Measurements from ENCODE around the gene APAF1.

APAF1 gene

DNA sequence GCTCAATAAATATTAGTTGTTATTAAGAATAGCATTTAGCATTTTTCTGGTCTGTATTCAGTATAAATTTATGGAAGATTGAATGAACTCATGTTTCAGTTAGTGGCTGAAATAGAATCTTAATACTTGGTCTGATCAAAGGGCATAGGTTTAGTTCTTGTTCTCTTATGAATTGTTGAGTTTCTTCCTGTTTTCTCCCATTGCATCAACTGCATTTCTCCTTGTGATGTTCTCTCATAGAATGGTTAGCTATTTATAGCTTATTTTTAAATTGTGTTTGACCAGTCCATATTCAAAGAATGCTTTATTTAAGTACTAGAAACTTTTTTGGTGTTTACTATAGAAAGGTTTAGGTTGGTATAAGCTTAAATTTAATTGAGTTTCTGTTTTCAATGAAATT, 29.8 kb downstream of the APAF1 start:
- no peak overlapping the region for H3K4me3 ChIP-seq
- DNase-seq, result no peak
- TF ChIP-seq, protein P1, sequence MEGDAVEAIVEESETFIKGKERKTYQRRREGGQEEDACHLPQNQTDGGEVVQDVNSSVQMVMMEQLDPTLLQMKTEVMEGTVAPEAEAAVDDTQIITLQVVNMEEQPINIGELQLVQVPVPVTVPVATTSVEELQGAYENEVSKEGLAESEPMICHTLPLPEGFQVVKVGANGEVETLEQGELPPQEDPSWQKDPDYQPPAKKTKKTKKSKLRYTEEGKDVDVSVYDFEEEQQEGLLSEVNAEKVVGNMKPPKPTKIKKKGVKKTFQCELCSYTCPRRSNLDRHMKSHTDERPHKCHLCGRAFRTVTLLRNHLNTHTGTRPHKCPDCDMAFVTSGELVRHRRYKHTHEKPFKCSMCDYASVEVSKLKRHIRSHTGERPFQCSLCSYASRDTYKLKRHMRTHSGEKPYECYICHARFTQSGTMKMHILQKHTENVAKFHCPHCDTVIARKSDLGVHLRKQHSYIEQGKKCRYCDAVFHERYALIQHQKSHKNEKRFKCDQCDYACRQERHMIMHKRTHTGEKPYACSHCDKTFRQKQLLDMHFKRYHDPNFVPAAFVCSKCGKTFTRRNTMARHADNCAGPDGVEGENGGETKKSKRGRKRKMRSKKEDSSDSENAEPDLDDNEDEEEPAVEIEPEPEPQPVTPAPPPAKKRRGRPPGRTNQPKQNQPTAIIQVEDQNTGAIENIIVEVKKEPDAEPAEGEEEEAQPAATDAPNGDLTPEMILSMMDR (IDR thresholded peaks at IDR 0.05), result no peak
- intact Hi-C loops (cut with DNase I; ENCODE audit: low total_unique reads), result no loop called here
- no peaks in the 10 kb centered on the region for H3K27me3 ChIP-seq
- peaks cover 38 to 76% (median 47%) of the 10 kb centered on the region in 3 donors for H3K36me3 ChIP-seq
- H3K9me3 ChIP-seq, result no peaks in the 10 kb centered on the region
- no peaks in the 10 kb centered on the region for H3K4me1 ChIP-seq
- no peak overlapping the region for H3K27ac ChIP-seq

DNA sequence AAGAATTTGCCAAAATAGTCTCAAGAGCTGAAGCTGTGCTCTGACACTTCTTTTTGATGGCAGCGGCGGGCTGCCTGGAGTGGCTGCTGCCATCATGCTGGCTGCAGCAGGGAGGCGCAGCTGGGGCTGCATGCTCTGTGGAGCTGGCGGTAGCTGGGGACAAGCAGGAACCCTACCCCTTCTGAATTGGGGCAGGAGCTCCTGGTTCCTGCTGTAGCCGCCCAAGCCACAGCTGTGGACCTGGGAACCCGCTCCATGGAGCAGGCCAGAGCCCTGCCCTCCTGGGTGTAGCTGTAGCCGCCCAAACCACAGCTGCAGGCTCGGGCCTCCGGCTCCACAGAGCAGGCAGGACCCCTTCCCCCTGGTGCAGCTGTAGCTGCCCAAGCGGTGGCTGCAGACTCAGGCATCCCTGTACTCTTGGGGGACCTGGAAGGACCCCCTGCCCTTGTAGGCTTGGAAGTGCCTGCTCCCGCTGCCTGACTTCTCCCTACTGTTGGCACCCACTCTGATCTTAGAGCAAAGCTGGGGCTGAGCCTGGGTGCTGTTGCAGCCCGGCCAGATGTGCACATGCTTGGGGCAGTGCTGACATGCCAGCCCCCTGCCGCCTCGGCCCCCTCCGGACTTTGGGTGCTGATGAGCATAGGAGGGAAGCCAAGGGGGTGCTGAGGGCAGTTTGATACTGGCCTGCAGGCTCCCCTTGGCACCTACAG, 33.3 kb downstream of the APAF1 start:
- no peak overlapping the region for H3K27ac ChIP-seq
- H3K36me3 ChIP-seq, result peaks cover 50 to 88% (median 69%) of the 10 kb centered on the region in 3 donors
- H3K4me3 ChIP-seq, result no peak overlapping the region
- H3K27me3 ChIP-seq, result no peaks in the 10 kb centered on the region
- H3K4me1 ChIP-seq, result no peaks in the 10 kb centered on the region
- TF ChIP-seq, protein P1 (IDR thresholded peaks at IDR 0.05), result no peak
- DNase-seq, result no peak
- intact Hi-C loops (cut with DNase I; ENCODE audit: low total_unique reads), result no loop called here
- H3K9me3 ChIP-seq, result no peaks in the 10 kb centered on the region

DNA sequence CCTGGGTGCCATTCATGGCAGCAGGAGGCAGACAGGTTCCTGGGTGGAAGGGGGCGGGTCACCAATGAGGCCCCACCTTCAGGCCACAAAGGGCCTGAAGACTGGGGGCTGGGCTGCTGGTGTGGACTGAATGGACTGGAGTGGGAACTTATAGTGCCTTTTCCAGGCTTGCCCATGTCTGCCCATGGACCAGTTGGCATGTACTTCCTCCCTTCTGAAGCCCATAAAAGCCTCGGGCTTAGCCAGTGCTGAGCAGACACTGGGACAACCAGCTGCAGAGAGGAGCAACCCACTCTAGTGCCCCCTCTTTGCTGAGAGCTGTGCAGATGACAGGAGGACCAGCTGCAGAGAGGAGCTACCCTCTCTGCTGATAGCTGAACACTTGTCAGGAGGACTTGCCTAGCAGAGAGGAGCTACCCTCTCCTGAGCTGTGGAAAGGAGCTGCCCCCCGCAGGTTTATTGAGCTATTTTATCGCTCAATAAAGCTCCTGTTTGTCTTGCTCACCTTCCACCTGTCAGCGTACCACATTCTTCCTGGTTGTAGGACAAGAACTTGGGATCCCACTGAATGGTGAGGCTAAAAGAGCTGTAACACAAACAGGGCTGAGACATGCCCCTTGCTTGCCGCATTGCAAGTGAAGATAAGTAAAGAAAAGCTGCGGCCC, 34.0 kb downstream of the APAF1 start:
- H3K4me1 ChIP-seq, result no peaks in the 10 kb centered on the region
- intact Hi-C loops (cut with DNase I; ENCODE audit: low total_unique reads), result no loop called here
- no peaks in the 10 kb centered on the region for H3K9me3 ChIP-seq
- TF ChIP-seq, protein P1 (IDR thresholded peaks at IDR 0.05), result no peak
- no peaks in the 10 kb centered on the region for H3K27me3 ChIP-seq
- no peak overlapping the region for H3K27ac ChIP-seq
- H3K36me3 ChIP-seq, result peaks cover 57 to 88% (median 69%) of the 10 kb centered on the region in 3 donors
- H3K4me3 ChIP-seq, result no peak overlapping the region
- DNase-seq, result no peak

DNA sequence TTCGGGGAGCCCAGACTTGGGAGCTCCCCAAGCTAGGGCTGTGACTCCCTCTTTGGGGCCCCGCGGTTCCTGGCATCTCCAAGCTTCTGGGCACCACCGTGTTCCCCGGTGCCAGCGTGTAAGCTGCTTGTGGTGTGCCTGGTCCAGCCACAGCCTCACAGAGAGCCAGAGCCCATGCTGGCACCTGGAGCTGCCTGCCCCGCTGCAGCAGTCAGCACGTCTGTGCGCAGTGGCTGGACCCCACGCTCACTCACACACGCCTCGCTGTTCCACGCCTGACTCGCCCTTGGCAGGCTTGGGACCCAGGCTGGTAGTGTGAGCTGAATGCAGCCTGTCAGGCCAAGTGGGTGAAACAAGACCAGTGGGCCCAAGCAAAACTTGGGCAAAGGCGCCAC, 34.5 kb downstream of the APAF1 start:
- no peaks in the 10 kb centered on the region for H3K9me3 ChIP-seq
- intact Hi-C loops (cut with DNase I; ENCODE audit: low total_unique reads), result no loop called here
- H3K27me3 ChIP-seq, result no peaks in the 10 kb centered on the region
- H3K4me3 ChIP-seq, result no peak overlapping the region
- no peak overlapping the region for H3K27ac ChIP-seq
- no peak for DNase-seq
- H3K36me3 ChIP-seq, result peaks cover 61 to 90% (median 70%) of the 10 kb centered on the region in 3 donors
- no peaks in the 10 kb centered on the region for H3K4me1 ChIP-seq
- TF ChIP-seq, protein P1 (IDR thresholded peaks at IDR 0.05), result no peak

DNA sequence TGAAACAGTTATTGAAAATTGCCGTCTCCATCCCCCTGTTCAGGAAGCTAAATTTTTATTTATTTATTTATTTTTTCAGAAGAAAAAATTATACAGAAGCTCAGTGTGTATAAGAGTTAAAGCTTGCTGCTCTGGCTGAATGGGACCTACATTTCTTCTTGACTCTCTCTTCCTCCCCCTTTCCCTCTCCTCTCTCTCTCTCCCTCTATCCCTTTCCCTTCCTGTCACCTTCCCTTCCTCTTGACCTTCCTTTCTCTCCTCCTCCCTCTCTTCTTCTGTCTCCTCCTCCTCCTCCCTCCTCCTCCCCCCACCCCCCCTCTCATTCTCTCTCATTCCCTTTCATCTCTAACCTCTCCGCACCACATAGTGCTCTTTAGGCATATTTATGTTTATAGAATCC, 39.1 kb downstream of the APAF1 start:
- peaks cover 83 to 93% (median 84%) of the 10 kb centered on the region in 3 donors for H3K36me3 ChIP-seq
- H3K27me3 ChIP-seq, result no peaks in the 10 kb centered on the region

More for the DNA sequence above, 39.1 kb downstream of the APAF1 start:
- intact Hi-C loops (cut with DNase I; ENCODE audit: low total_unique reads), result no loop called here
- H3K9me3 ChIP-seq, result no peaks in the 10 kb centered on the region
- no peaks in the 10 kb centered on the region for H3K4me1 ChIP-seq
- H3K4me3 ChIP-seq, result no peak overlapping the region
- no peak for DNase-seq
- no peak overlapping the region for H3K27ac ChIP-seq
- TF ChIP-seq, protein P1 (IDR thresholded peaks at IDR 0.05), result no peak
